GM06990 (cell line): ENCODE data around the gene COL6A1.

ENCODE experiments used
- DNase-seq: peaks from one replicate; pipeline ENCODE4 v3.0.0-alpha.2; 2011; ENCODE audit not compliant: insufficient read length; ENCODE audit errors: extremely low read depth
- H3K27me3 ChIP-seq: replicated peaks from 2 replicates; pipeline ENCODE4 v1.6.0; 2011; ENCODE audit warnings: low read length; ENCODE audit not compliant: control insufficient read depth, insufficient read depth
- H3K36me3 ChIP-seq: 2 replicates; pipeline ENCODE4 v1.5.1; 2011; ENCODE audit warnings: low read length; ENCODE audit not compliant: control insufficient read depth, insufficient read depth
- H3K4me3 ChIP-seq: replicated peaks from 2 replicates; pipeline ENCODE4 v1.5.1; 2011; ENCODE audit warnings: low read depth, mild to moderate bottlenecking, control low read depth, low read length
- CTCF ChIP-seq: IDR thresholded peaks from 2 replicates; pipeline ENCODE4 v1.5.1; 2011; ENCODE audit warnings: low read length, control low read depth, mild to moderate bottlenecking, inconsistent platforms; ENCODE audit not compliant: insufficient read depth, poor library complexity, severe bottlenecking

Gene COL6A1

DNA sequence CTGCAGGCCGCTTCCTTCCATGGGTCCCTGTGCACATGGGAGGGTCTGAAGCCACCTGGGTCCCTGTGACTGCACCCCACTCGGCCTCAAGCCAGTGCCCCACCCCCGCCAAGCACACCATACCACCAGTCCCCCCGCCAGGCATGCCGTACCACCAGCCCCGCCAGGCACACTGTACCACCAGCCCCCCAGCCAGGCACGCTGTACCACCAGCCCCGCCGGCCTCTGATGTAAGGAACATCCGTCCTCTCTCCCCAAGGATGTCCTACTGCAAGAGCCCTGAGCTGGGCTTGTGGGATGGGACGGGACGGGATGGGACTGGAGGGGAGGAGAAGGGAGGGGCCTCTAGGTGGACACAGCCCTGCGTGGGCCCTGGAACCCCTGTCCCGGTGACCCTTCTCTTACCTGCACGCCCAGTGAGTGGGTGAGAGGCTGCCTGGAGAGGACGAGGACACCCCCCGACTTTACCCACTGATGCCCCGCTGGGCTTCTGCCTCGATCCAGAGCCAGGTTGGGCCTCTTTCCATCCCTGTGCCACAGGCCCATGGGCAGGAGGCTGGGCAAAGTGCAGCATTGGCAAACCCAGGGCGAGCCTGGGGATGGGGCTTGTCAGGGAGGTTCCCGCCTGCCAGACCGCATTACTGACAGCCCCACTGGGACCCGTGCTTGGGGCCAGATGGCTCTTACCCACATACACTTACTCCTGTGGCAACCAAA, 40.8 kb upstream of the COL6A1 start:
- Histone ChIP-seq H3K27me3 (no peaks in the 10 kb centered on the region), H3K4me3 (no peak overlapping the region), H3K36me3 (no peaks in the 10 kb centered on the region)
- DNase-seq: no peak
- no peak for TF ChIP-seq CTCF

GRCh38 chr21:45941338-45941710, 40.2 kb upstream of the COL6A1 start:
- H3K36me3 ChIP-seq: no peaks in the 10 kb centered on the region
- H3K27me3 ChIP-seq: no peaks in the 10 kb centered on the region
- no peak for TF ChIP-seq CTCF
- no peak for DNase-seq
- H3K4me3 ChIP-seq: no peak overlapping the region

GRCh38 chr21:45941717-45942546, 39.6 kb upstream of the COL6A1 start:
- no peaks in the 10 kb centered on the region for H3K27me3 ChIP-seq
- TF ChIP-seq CTCF: no peak
- H3K4me3 ChIP-seq: no peak overlapping the region
- H3K36me3 ChIP-seq: no peaks in the 10 kb centered on the region
- no peak for DNase-seq

GRCh38 chr21:45942755-45943629, 38.6 kb upstream of the COL6A1 start:
- DNase-seq: no peak
- TF ChIP-seq CTCF: no peak
- Histone ChIP-seq H3K36me3 (no peaks in the 10 kb centered on the region), H3K4me3 (no peak overlapping the region), H3K27me3 (no peaks in the 10 kb centered on the region)

DNA sequence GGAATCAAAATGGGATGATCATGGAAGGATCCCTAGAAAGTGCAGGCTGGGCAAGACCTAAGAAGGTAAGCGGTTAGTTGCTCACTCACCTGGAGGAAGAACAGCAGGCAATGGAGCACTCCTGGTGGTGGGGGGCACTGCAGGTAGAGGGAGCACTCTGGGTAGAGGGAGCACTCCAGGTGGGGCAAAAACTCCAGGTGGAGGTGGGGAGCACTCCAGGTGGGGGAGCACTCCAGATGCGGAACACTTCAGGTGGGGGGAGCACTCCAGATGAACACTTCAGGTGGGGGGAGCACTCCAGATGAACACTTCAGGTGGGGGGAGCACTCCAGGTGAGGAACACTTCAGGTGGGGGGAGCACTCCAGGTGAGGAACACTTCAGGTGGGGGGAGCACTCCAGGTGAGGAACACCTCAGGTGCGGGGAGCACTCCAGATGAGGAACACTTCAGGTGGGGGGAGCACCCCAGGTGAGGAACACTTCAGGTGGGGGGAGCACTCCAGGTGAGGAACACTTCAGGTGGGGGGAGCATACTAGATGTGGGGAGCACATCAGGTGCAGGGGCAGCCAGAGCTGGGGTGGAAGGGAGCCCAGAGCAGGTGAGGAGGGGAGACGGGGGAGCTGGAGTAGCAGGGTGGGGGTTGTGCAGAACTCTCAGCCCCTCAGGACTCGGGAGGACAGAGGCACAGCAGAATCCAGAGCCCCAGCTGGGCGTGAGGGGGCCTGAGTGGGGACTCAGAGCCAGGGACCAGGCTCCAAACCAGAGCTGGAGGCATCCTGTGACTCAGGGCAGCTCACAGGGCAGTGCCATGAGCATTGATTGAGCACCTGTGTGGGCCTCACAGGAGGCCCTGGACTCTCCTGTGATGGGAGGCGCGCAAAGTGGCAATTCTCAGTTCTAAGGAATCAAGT, 37.7 kb upstream of the COL6A1 start:
- H3K4me3 ChIP-seq: no peak overlapping the region
- TF ChIP-seq CTCF: no peak
- H3K27me3 ChIP-seq: no peaks in the 10 kb centered on the region
- no peaks in the 10 kb centered on the region for H3K36me3 ChIP-seq
- DNase-seq: no peak
